NCI-H128 (cell line): ENCODE results near the gene SWI5.

Experiments
- DNase-seq: peaks from one replicate; lab custom pipeline; 2025; ENCODE audit not compliant: unreplicated experiment; lab: John Stamatoyannopoulos, UW

SWI5 gene

GRCh38 chr9:128251732-128252100 is 24.4 kb upstream of the SWI5 start:
- DNase-seq: no peak

- no peak for DNase-seq
Measured at GRCh38 chr9:128252317-128253139, 23.5 kb upstream of the SWI5 start.

GRCh38 chr9:128253140-128253990 is 22.7 kb upstream of the SWI5 start:
- DNase-seq: no peak

DNA sequence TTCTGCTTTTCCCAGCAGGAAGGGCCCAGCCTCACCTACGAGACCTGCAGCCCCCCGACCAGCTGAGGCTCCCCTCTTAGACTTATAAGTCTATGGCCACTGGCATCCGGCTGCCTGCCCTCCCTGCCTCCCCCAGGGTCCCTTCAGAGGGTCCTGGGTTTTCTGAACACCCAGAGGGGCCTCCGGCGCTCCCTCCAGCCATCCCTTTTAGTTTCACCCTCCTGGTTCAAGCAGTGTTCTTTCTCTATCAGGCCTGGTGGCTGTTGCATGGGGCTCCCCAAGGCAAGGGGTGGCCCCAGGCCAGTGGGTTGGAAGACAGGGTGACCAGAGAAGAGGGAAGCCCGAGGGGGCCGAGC is 22.1 kb upstream of the SWI5 start:
- no peak for DNase-seq

DNA sequence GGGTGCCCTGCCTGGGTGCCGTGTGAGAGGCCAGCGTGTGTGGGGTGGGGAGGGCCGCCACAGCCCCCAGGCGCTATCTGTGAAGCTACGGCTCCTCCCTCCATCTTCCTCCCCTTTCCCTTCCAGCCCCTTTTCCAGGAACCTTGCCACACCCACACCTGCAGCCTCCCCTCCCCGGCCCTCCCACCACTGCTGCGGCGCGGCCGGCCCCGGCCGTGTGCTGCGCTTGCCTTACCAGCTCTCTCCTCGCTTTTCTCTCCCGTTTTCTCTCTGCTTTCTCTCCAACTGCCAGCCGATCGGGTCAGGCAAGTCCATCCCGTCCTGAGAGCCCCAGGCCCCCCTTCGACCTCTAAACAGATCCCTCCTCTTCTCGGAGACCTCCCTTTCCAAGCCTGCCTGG is 21.7 kb upstream of the SWI5 start:
- DNase-seq: no peak

- no peak for DNase-seq
Measured at GRCh38 chr9:128254855-128255759, 21.0 kb upstream of the SWI5 start.

DNA sequence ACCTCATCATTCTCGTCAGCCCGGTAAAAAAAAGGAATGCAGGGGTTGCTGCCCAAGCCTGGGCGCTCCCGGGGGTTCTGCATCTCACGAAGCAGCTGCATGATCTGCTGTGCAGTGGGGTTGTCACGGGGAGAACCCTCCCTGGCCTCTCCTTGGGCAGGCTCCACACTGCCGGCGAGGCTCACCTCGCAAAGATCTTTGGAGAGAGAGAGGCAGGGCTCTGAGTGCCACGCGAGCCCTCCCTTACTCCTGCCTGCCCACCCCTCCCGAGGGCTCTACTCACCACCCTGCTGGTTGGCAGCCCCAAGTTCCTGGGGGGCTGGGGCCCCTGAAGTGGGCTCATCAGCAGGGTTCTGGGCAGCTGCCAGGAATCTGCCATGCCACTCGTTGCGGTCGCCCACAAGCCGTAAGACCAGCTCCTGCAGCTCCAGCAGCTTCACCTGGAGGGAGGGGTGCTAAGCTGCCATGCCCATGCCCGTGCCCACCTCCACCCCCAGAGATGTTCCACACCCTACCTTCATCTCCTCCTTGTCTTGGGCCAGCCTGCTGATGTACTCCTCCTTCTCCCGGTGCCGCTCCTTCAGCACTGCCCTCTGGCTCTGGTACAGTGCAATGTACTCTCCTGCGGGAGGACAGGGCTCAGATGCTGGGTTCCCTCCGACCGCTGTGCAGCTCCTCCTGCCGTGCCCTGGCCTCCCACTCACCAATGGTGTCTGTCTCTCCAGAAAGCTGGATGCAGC is 18.8 kb upstream of the SWI5 start:
- DNase-seq: peak; percentile 29

- DNase-seq: no peak
Measured at GRCh38 chr9:128257907-128258306, 18.2 kb upstream of the SWI5 start.

- no peak for DNase-seq
Measured at GRCh38 chr9:128258326-128258725, 17.8 kb upstream of the SWI5 start.

GRCh38 chr9:128259156-128259555 is 16.9 kb upstream of the SWI5 start:
- no peak for DNase-seq

GRCh38 chr9:128260340-128260739 is 15.7 kb upstream of the SWI5 start:
- no peak for DNase-seq

- DNase-seq: no peak
Measured at GRCh38 chr9:128262687-128263086, 13.4 kb upstream of the SWI5 start.

DNA sequence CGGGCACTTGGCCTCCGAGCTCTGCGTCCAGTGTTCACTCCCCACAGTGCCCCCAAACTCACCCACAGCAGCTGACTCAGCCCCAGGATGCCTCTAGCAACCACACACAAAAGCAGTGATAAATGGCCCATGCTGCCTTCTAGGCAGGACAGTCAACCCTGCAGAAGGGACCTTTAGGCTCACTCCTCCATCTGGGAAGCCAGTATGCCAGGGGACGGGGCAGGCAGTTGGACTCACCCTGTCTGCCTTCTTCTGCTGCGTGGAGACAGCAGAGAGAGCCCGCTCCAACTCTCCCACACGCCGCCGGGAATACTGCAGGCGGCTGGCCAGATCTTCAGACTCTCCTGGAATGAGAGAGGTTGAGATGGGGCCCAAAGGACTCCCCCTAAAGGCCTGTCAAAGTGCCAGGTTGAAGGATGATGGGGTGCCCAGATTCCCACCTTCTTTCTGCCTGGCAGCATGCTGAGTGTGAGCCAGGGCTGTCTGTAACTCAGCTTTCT is 10.7 kb upstream of the SWI5 start:
- DNase-seq: no peak

DNA sequence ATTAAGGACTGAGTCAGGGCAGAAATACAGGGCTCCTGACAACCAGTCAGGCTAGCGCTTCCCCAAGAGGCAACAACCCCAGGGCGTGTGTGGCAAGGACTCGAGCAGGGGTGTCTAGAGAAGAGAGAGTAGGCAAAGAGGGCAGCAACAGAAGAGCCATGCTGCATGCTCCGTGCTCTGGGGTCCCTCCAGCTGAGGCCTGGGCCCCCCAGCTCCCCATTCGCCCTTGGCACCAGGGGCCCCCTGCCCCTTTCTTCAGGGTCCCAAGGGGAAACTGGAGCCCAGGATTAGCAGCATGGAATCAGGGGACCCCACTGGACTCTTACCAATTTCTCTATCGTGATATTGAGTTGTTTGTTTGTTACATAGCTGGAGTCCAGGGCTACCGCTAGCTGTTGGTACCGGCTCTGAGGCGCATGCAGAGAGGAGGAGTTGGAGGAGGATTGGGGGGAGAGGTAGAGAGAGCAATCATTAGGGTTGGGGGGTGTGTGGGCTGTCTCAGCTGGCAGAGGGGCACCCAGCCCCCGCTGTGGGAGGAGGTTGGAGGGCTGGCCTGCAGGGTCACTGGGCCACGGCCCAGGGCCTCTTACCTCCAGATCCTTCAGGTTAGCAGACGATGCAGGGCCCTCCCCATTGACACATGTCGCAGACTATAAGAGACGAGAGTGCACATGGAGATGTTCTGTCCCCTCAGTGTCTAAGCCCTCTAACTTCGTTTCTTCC is 9.0 kb upstream of the SWI5 start:
- DNase-seq: no peak

GRCh38 chr9:128271112-128271511 is 5.0 kb upstream of the SWI5 start:
- DNase-seq: no peak

- DNase-seq: no peak
Measured at GRCh38 chr9:128271512-128271911, 4.6 kb upstream of the SWI5 start.

GRCh38 chr9:128274245-128274644 is 1.8 kb upstream of the SWI5 start:
- DNase-seq: no peak

DNA sequence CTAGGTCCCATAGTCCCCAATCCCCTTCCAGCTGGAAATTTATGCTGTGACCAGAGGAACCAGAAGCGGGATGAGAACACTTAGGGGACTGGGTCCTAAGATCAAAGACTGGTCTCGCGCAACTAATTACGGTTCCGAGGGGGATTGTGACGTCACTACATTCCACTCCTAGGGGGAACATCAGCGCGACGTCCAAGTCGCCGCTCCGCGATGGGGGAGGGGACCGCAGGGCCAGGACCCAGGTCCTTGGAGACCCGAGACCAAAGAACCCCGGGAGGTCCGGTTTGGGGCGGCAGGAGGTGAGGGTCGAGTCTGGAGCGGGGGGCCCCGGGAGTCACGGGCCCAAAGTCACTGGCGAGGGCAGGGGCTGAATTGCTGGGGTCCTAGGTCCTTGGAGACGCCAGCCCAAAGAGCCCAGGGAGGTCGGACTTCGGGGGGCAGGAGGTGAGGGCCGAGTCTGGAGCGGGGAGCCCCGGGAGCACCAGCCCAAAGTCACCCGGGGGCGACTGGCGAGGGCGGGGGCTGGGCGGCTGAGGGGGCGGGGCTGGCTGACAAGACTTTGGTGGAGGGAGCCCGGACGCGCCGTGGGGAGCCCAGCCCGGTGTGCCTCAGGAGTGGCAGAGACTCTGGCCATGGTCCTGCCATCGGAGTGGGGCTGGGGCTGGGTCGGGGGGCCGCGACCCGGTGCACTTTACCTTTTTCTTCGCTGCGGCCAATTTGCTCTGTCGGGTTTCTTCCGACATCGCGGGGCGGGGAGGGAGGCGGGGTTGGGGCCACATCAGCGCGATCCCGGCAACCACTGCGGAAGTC is 673 bp upstream of the SWI5 start, which contains the start of gene GOLGA2:
Gene GOLGA2, minus strand, starts transcription at position 810 of the 810 bp plus-strand sequence. Its CDS starts 31 bp downstream, at position 779.
- no peak for DNase-seq
